Right lobe of liver (tissue), 4 donors: ENCODE measurements around the gene ZMIZ1.

Source experiments
- POLR2A ChIP-seq: fragments of 450-650 bp; IDR thresholded peaks from one replicate; pipeline ENCODE4 v1.6.1; 2017; ENCODE audit warnings: antibody characterized with exemption, mild to moderate bottlenecking
- TF ChIP-seq, protein P1 (sequence below), 4 donors: fragments of 200-600 bp in 3 of 4; fragments of 450-650 bp in 1 of 4; IDR thresholded peaks; one replicate each; pipeline versions ENCODE4 v1.5.1 to v1.8.0; 2016 to 2022; ENCODE audit warnings: antibody characterized with exemption in 4 of 4, mild to moderate bottlenecking in 2 of 4
- donor health status: DM: no; HTN: no; CAD: no.
- donor health status: DM: no; HTN: no; CAD: no.
- donor health status: DM: no; HTN: yes; CAD: no.

DNA sequence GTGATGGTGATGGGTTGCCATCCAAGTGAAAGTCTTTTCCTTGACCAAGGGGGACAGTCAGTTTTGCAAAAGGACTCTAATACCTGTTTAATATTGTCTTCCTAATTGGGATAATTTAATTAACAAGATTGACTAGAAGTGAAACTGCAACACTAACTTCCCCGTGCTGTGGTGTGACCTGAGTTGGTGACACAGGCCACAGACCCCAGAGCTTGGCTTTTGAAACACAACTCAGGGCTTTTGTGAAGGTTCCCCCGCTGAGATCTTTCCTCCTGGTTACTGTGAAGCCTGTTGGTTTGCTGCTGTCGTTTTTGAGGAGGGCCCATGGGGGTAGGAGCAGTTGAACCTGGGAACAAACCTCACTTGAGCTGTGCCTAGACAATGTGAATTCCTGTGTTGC lies 285.4 kb downstream of the ZMIZ1 start:
- TF ChIP-seq POLR2A = no peak
- TF ChIP-seq, protein P1, sequence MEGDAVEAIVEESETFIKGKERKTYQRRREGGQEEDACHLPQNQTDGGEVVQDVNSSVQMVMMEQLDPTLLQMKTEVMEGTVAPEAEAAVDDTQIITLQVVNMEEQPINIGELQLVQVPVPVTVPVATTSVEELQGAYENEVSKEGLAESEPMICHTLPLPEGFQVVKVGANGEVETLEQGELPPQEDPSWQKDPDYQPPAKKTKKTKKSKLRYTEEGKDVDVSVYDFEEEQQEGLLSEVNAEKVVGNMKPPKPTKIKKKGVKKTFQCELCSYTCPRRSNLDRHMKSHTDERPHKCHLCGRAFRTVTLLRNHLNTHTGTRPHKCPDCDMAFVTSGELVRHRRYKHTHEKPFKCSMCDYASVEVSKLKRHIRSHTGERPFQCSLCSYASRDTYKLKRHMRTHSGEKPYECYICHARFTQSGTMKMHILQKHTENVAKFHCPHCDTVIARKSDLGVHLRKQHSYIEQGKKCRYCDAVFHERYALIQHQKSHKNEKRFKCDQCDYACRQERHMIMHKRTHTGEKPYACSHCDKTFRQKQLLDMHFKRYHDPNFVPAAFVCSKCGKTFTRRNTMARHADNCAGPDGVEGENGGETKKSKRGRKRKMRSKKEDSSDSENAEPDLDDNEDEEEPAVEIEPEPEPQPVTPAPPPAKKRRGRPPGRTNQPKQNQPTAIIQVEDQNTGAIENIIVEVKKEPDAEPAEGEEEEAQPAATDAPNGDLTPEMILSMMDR (IDR thresholded peaks at IDR 0.05) = no peak
